Transverse colon (tissue), 4 donors: ENCODE measurements around the gene CHKA. TPM values are rescaled to one million over a fixed set of nuclear protein-coding genes. Genes with fewer than 3 reads are reported as not detected.
A peak's percentile ranks its signal among the peaks of the same experiment; 100 is the strongest.

Source experiments
- DNase-seq: peaks from one replicate; pipeline ENCODE4 v3.0.0-alpha.2; 2019
- H3K27ac ChIP-seq, 4 donors: fragments of 200-600 bp; sonication (generic); 2 replicates each; pipeline ENCODE4 v1.5.1; 2016 to 2018; ENCODE audit warnings: inconsistent platforms in 4 of 4
- H3K27me3 ChIP-seq: fragments of 200-600 bp; sonication (generic); 2 replicates; pipeline ENCODE4 v1.5.1; 2017; ENCODE audit warnings: inconsistent platforms
- H3K36me3 ChIP-seq, 4 donors: fragments of 200-600 bp; sonication (generic); 2 replicates each; pipeline ENCODE4 v1.5.1; 2017 to 2019; ENCODE audit warnings: inconsistent platforms in 4 of 4
- H3K4me1 ChIP-seq, 4 donors: fragments of 200-600 bp; sonication (generic); 2 replicates each; pipeline ENCODE4 v1.5.1; 2017 to 2020; ENCODE audit warnings: inconsistent platforms in 4 of 4
- H3K4me3 ChIP-seq, 4 donors: fragments of 200-600 bp; sonication (generic); 1 replicate in 1 of 4; 2 replicates in 3 of 4; pipeline versions ENCODE4 v1.5.1 to v1.6.1; 2017 to 2019; ENCODE audit warnings: inconsistent platforms in 4 of 4
- H3K9me3 ChIP-seq, 2 donors: fragments of 200-600 bp; sonication (generic); 2 replicates each; pipeline ENCODE4 v1.5.1; 2017 to 2019; ENCODE audit warnings: inconsistent platforms in 2 of 2
- EP300 ChIP-seq: sonication (generic); formaldehyde crosslinking; IDR thresholded peaks from one replicate; pipeline ENCODE4 v1.6.1; 2017; ENCODE audit warnings: antibody characterized with exemption, low read depth
- POLR2A ChIP-seq: fragments of 450-650 bp; IDR thresholded peaks from one replicate; pipeline ENCODE4 v1.6.1; 2016; ENCODE audit warnings: antibody characterized with exemption, mild to moderate bottlenecking, moderate library complexity
- POLR2AphosphoS5 ChIP-seq, 3 donors: sonication (generic); formaldehyde crosslinking; IDR thresholded peaks; one replicate each; pipeline ENCODE4 v1.6.1; 2016; ENCODE audit warnings: antibody characterized with exemption in 3 of 3
- WGBS, 2 donors: methylation state at CpG; one replicate each; pipeline ENCODE4 v1.1.5; 2018; ENCODE audit warnings: low coverage in 1 of 2; 5-methylcytosine and 5-hydroxymethylcytosine counted together
- in situ Hi-C, 4 donors: fragments of 200-750 bp; cut with MboI; loops; one replicate each; pipeline versions ENCODE4 v1.15.0 to v1.15.1; 2017; ENCODE audit warnings: low sequenced_read_pairs in 3 of 4, low pct_ligation_motif_present in 1 of 4, low pct_unique_long_range_greater_than_20kb in 1 of 4
- intact Hi-C: fragments of 100-400 bp; cut with DNase I; formaldehyde crosslinking; loops from one replicate; pipeline ENCODE4 v1.15.1; 2023; ENCODE audit warnings: low total_unique reads
- total RNA-seq, 4 donors: library from RNA; depleted of rRNA; stranded (reverse); fragments of >200 nt; gene quantifications; one replicate each; pipeline ENCODE4 v1.1.0, GENCODE V29; 2016
- TF ChIP-seq, protein P1 (sequence below), 5 experiments: fragments of 200-600 bp in 3 of 5; fragments of 450-650 bp in 2 of 5; sonication (generic) in 3 of 5; IDR thresholded peaks; 1 replicate in 2 of 5; 2 replicates in 3 of 5; pipeline ENCODE4 v1.5.1; 2016 to 2017; ENCODE audit warnings: antibody characterized with exemption in 5 of 5, inconsistent platforms in 3 of 5, mild to moderate bottlenecking in 2 of 5, moderate library complexity in 1 of 5

Gene CHKA
- total RNA-seq, 4 donors from 2014 or later: 41.6 to 253 (median 121) TPM

DNA sequence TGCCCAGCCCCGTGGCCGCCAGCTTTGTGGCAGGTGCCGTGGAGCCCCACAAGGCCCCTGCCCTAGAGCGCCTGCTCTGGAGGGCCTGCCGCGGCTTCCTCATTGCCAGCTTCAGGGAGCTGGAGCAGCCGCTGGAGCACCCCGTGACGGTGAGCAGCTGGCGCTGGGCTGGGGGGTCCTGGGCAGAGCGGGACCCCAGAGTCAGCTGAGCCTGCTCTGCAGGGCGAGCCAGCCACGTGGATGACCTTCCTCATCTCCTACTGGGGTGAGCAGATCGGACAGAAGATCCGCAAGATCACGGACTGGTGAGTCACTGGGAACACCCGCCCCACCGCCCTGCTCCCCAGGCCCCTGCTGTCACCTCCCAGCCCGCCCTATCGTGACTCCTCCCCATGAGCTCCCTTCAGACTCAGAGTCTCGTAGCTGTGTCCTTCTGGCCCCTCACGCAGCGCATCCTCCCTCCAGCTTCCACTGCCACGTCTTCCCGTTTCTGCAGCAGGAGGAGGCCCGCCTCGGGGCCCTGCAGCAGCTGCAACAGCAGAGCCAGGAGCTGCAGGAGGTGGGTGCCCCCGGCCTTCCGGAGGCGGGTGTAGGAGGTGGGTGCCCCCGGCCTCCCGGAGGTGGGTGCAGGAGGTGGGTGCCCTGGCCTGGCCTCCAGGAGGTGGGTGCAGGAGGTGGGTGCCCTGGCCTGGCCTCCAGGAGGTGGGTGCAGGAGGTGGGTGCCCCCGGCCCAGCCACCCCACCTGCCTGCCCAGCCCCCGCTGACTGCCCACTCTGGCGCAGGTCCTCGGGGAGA lies 77.6 kb downstream of the CHKA start:
- Histone ChIP-seq H3K27ac (peak overlapping the region in 3 of 4 donors; percentile 11 to 46 (median 23)), H3K4me3 (no peak overlapping the region), H3K4me1 (peaks cover 10 to 26% (median 23%) of the 10 kb centered on the region in 4 donors), H3K27me3 (no peaks in the 10 kb centered on the region), H3K9me3 (no peaks in the 10 kb centered on the region), H3K36me3 (peaks cover 0 to 18% (median 6%) of the 10 kb centered on the region in 4 donors)
- in situ Hi-C loops: no loop called here
- TF ChIP-seq EP300 (no peak), POLR2AphosphoS5 (IDR thresholded peaks at IDR 0.05) (no peak), POLR2A (no peak)
- TF ChIP-seq, protein P1, sequence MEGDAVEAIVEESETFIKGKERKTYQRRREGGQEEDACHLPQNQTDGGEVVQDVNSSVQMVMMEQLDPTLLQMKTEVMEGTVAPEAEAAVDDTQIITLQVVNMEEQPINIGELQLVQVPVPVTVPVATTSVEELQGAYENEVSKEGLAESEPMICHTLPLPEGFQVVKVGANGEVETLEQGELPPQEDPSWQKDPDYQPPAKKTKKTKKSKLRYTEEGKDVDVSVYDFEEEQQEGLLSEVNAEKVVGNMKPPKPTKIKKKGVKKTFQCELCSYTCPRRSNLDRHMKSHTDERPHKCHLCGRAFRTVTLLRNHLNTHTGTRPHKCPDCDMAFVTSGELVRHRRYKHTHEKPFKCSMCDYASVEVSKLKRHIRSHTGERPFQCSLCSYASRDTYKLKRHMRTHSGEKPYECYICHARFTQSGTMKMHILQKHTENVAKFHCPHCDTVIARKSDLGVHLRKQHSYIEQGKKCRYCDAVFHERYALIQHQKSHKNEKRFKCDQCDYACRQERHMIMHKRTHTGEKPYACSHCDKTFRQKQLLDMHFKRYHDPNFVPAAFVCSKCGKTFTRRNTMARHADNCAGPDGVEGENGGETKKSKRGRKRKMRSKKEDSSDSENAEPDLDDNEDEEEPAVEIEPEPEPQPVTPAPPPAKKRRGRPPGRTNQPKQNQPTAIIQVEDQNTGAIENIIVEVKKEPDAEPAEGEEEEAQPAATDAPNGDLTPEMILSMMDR (IDR thresholded peaks at IDR 0.05): no peak
- 88% methylated on average over 24 of the region's 36 CpGs; no CpG with 5 or more reads in 1 of the 2 donors for WGBS, 2 donors
- no peak for DNase-seq
- intact Hi-C loops: no loop called here

DNA sequence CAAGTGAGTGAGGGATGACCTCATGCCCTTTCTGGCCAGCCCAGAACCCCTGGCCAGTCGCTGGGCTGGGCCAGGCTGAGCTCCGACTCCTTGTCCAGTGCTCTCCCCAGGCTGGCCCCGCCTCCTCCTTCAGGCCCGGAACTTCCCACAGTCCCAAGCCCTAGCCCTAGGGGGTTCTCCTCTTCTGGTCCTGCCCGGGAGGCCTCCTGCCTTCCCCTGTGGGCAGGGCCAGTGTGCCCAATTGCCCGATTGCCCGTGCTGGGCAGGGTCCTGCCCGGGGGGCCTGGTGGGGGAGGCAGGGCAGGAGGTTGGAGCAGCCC lies 78.2 kb downstream of the CHKA start:
- no peak for TF ChIP-seq EP300
- TF ChIP-seq, protein P1 (IDR thresholded peaks at IDR 0.05): no peak
- no peak for TF ChIP-seq POLR2AphosphoS5 (IDR thresholded peaks at IDR 0.05)
- TF ChIP-seq POLR2A: no peak
- H3K4me1 ChIP-seq: peaks cover 16 to 31% (median 28%) of the 10 kb centered on the region in 4 donors
- peak overlapping the region in 3 of 4 donors; percentile 11 to 46 (median 23) for H3K27ac ChIP-seq
- DNase-seq: no peak
- H3K27me3 ChIP-seq: no peaks in the 10 kb centered on the region
- H3K4me3 ChIP-seq: no peak overlapping the region
- H3K9me3 ChIP-seq: no peaks in the 10 kb centered on the region
- intact Hi-C loops (no loop called here), in situ Hi-C loops (no loop called here)
- H3K36me3 ChIP-seq: peaks cover 0 to 15% (median 3%) of the 10 kb centered on the region in 4 donors
- WGBS, 2 donors: no CpG with 5 or more reads among the region's 8 CpGs

DNA sequence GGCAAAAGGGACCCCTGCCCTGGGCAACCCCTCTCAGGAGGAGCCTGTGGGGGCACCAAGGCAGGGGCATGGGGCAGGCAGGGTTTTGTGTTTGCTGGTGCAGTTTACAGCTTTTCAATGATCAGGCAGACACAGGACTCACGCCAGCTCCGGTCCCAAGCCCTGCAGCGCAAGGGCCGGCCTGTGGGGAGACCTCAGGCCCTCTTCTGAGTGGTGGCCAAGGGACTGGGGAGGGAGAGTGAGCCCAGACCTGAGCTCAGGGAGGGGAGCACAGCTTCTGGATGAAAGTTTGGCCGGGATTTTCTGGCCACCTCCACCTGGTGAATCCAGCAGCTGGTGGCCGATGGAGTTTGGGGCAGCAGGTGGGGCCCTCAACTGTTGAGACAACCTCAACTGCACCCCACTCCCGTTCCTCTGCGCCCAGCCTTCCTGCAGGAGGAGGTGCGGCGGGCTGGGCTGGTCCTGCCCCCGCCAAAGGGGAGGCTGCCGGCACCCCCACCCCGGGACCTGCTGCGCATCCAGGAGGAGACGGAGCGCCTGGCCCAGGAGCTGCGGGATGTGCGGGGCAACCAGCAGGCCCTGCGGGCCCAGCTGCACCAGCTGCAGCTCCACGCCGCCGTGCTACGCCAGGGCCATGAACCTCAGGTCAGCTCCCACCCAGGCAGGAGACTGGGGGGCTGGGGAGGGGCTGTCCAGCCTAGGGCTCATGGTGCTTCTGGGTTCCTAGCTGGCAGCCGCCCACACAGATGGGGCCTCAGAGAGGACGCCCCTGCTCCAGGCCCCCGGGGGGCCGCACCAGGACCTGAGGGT lies 78.8 kb downstream of the CHKA start:
- intact Hi-C loops: no loop called here
- in situ Hi-C loops: no loop called here

More for the DNA sequence above, 78.8 kb downstream of the CHKA start:
- no peak for TF ChIP-seq POLR2A
- TF ChIP-seq, protein P1 (IDR thresholded peaks at IDR 0.05): no peak
- no peak for TF ChIP-seq POLR2AphosphoS5 (IDR thresholded peaks at IDR 0.05)
- no peak for TF ChIP-seq EP300
- Histone ChIP-seq H3K27ac (peak overlapping the region in 3 of 4 donors; percentile 23 to 90 (median 86)), H3K9me3 (no peaks in the 10 kb centered on the region), H3K4me1 (peaks cover 17 to 37% (median 33%) of the 10 kb centered on the region in 4 donors), H3K27me3 (no peaks in the 10 kb centered on the region), H3K4me3 (no peak overlapping the region), H3K36me3 (peaks cover 0 to 10% (median 2%) of the 10 kb centered on the region in 4 donors)
- 84% methylated on average over 13 of the region's 27 CpGs; no CpG with 5 or more reads in 1 of the 2 donors for WGBS, 2 donors
- DNase-seq: no peak
